GM12878 (cell line): ENCODE results near the gene APOBEC3B. TPM values are rescaled to one million over a fixed set of nuclear protein-coding genes. Genes with fewer than 3 reads are reported as not detected.
A peak's percentile ranks its signal among the peaks of the same experiment; 100 is the strongest.

ENCODE experiments used
- ATAC-seq: fragments of 200-7000 bp; cut with Tn5 transposase; 3 replicates; pipeline ENCODE4 v1.9.1; 2020; ENCODE audit warnings: mild to moderate bottlenecking, moderate library complexity
- BruUV-seq: library from RNA; stranded (reverse); fragments of 400-500 nt; replicated peaks from 2 replicates; lab custom pipeline; 2021; lab: Mats Ljungman, UMichigan
- CTCF ChIA-PET: fragments of 300-600 bp; sonication (Branson Sonifier 250); formaldehyde crosslinking; extraction: SDS; loops from one replicate; lab custom pipeline; 2021; ENCODE audit warnings: inconsistent platforms; lab: Yijun Ruan, JAX
- POLR2A ChIA-PET: fragments of 350-600 bp; formaldehyde crosslinking; extraction: SDS; loops from one replicate; lab custom pipeline; 2021; ENCODE audit warnings: inconsistent platforms; lab: Charles Lee
- RAD21 ChIA-PET: fragments of 300-600 bp; sonication (Branson Sonifier 250); formaldehyde crosslinking; loops from one replicate; lab custom pipeline; 2023; ENCODE audit warnings: antibody characterized with exemption; ENCODE audit not compliant: unreplicated experiment; lab: Charles Lee
- SMC1A ChIA-PET: fragments of 300-600 bp; sonication (Branson Sonifier 250); formaldehyde crosslinking; loops from one replicate; lab custom pipeline; 2023; ENCODE audit not compliant: unreplicated experiment, uncharacterized antibody; lab: Charles Lee
- DNase-seq: peaks from one replicate; pipeline ENCODE4 v3.0.0-alpha.2; 2011; ENCODE audit warnings: low read depth, low spot score
- FAIRE-seq: peaks from 3 replicates; lab custom pipeline; 2011; peaks lifted over from hg19 to GRCh38; lab: Jason Lieb, UNC
- H2AFZ ChIP-seq: 2 replicates; pipeline ENCODE4 v1.6.0; 2011; ENCODE audit warnings: low read depth, low read length, control low read depth; ENCODE audit not compliant: control insufficient read depth
- H3K27ac ChIP-seq: 2 replicates; pipeline ENCODE4 v1.5.1; 2011; ENCODE audit warnings: control low read depth; ENCODE audit not compliant: control insufficient read depth, insufficient read depth
- H3K27me3 ChIP-seq, 2 experiments: replicated peaks in 1 of 2; 2 replicates each; pipeline versions ENCODE4 v1.6.0 to v1.6.1; 2011; ENCODE audit warnings: low read length in 1 of 2; ENCODE audit not compliant: control insufficient read depth in 2 of 2, insufficient read depth in 2 of 2
- H3K36me3 ChIP-seq, 2 experiments: 2 replicates each; pipeline ENCODE4 v1.5.1; 2011; ENCODE audit warnings: low read length in 1 of 2; ENCODE audit not compliant: control insufficient read depth in 2 of 2, insufficient read depth in 2 of 2
- H3K4me1 ChIP-seq: 2 replicates; pipeline ENCODE4 v1.6.1; 2011; ENCODE audit warnings: mild to moderate bottlenecking, low read length, moderate library complexity, mixed read lengths; ENCODE audit not compliant: control insufficient read depth, insufficient read depth
- H3K4me2 ChIP-seq: 2 replicates; pipeline ENCODE4 v1.6.0; 2011; ENCODE audit warnings: control low read depth; ENCODE audit not compliant: control insufficient read depth, insufficient read depth
- H3K4me3 ChIP-seq: fragments of 200-600 bp; sonication (generic); 2 replicates; pipeline ENCODE4 v1.5.1; 2016
- H3K79me2 ChIP-seq: 2 replicates; pipeline ENCODE4 v1.6.0; 2011; ENCODE audit warnings: low read length; ENCODE audit not compliant: control insufficient read depth, insufficient read depth
- H3K9ac ChIP-seq: 2 replicates; pipeline ENCODE4 v1.8.0; 2011; ENCODE audit warnings: low read length, control low read depth, mixed read lengths; ENCODE audit not compliant: control insufficient read depth, insufficient read depth
- H3K9me3 ChIP-seq: replicated peaks from 3 replicates; pipeline ENCODE4 v1.5.1; 2011; ENCODE audit warnings: mild to moderate bottlenecking, low read length; ENCODE audit not compliant: control insufficient read depth, insufficient read depth
- H4K20me1 ChIP-seq: 2 replicates; pipeline ENCODE4 v1.6.0; 2011; ENCODE audit not compliant: control insufficient read depth, insufficient read depth
- ASH2L ChIP-seq: fragments of 300-600, 200-600 bp; sonication (generic); IDR thresholded peaks from 2 replicates; pipeline ENCODE4 v1.6.1; 2017; ENCODE audit warnings: low read depth, mild to moderate bottlenecking, borderline replicate concordance
- CBX3 ChIP-seq: fragments of 200-600 bp; sonication (generic); IDR thresholded peaks from 2 replicates; pipeline ENCODE4 v1.6.1; 2016; ENCODE audit warnings: low read depth, borderline replicate concordance
- E2F8 ChIP-seq: fragments of 450-650 bp; IDR thresholded peaks from 2 replicates; pipeline ENCODE4 v1.6.1; 2018; ENCODE audit warnings: mild to moderate bottlenecking, low read depth, moderate library complexity; ENCODE audit not compliant: partially characterized antibody
- FOXK2 ChIP-seq: fragments of 450-650 bp; IDR thresholded peaks from 2 replicates; pipeline ENCODE4 v1.6.1; 2017; ENCODE audit warnings: mild to moderate bottlenecking, moderate library complexity
- IRF3 ChIP-seq: fragments of 450-650 bp; IDR thresholded peaks from 2 replicates; pipeline ENCODE4 v1.6.1; 2014; ENCODE audit warnings: mild to moderate bottlenecking
- MYB ChIP-seq: fragments of 150-350 bp; IDR thresholded peaks from 2 replicates; pipeline ENCODE4 v1.6.1; 2014; ENCODE audit warnings: mild to moderate bottlenecking, low read depth, low read length, borderline replicate concordance
- SMC3 ChIP-seq: IDR thresholded peaks from 2 replicates; pipeline ENCODE4 v1.6.1; 2011; ENCODE audit warnings: low read length, improper control_type of control experiment, borderline replicate concordance
- SREBF1 ChIP-seq: IDR thresholded peaks from 2 replicates; pipeline ENCODE4 v1.6.1; 2012; ENCODE audit warnings: mild to moderate bottlenecking, low read length
- USF2 ChIP-seq: IDR thresholded peaks from 2 replicates; pipeline ENCODE4 v1.6.1; 2011; ENCODE audit warnings: low read depth, low read length, improper control_type of control experiment, borderline replicate concordance
- YY1 ChIP-seq: IDR thresholded peaks from 2 replicates; pipeline ENCODE4 v1.6.1; 2011; ENCODE audit warnings: low read depth, mild to moderate bottlenecking, low read length
- ZBTB11 ChIP-seq: fragments of 450-650 bp; formaldehyde crosslinking; IDR thresholded peaks from 2 replicates; pipeline ENCODE4 v1.5.0; 2022; ENCODE audit warnings: mild to moderate bottlenecking, missing genetic modification characterization
- ZBTB33 ChIP-seq: fragments of 450-650 bp; IDR thresholded peaks from 2 replicates; pipeline ENCODE4 v1.6.1; 2017; ENCODE audit warnings: mild to moderate bottlenecking
- ZNF207 ChIP-seq: fragments of 450-650 bp; IDR thresholded peaks from 2 replicates; pipeline ENCODE4 v1.6.1; 2014; ENCODE audit warnings: antibody characterized with exemption, mild to moderate bottlenecking, borderline replicate concordance
- WGBS: methylation state at CpG from one replicate; pipeline ENCODE4 v1.1.6; 2016; ENCODE audit warnings: low lambda C conversion rate; ENCODE audit not compliant: insufficient replicate concordance, insufficient coverage; ENCODE audit errors: missing lambda C conversion rate; 5-methylcytosine and 5-hydroxymethylcytosine counted together
- in situ Hi-C: fragments of 300-500 bp; cut with MboI; formaldehyde crosslinking; loops from 9 replicates; pipeline ENCODE4 v1.14.3; 2018; ENCODE audit warnings: mixed read lengths
- intact Hi-C: fragments of 100-400 bp; cut with micrococcal nuclease; formaldehyde crosslinking; loops from one replicate; pipeline ENCODE4 v1.14.2; 2022; ENCODE audit not compliant: unreplicated experiment
- polyA plus RNA-seq, 11 experiments: library from polyadenylated mRNA; depleted of rRNA in 4 of 11; unstranded in 6 of 11; stranded (reverse) in 5 of 11; fragments of >200 nt; fragmentation: Nextera tagmentation in 4 of 11; fragmentation: Illumina TruSeq in 1 of 11; extraction: Ambion mirVana in 4 of 11; extraction: Trizol in 1 of 11; gene quantifications; 1 replicate in 1 of 11; 2 replicates in 10 of 11; pipeline versions ENCODE4 v1.2.1 to v1.2.3, GENCODE V29; 2011 to 2016; ENCODE audit warnings: inconsistent platforms in 2 of 11, missing spikeins in 2 of 11, low read depth in 1 of 11
- total RNA-seq, 4 experiments: library from RNA; depleted of rRNA in 3 of 4; stranded (reverse); fragments of >200 nt in 3 of 4; fragmentation: Illumina TruSeq in 1 of 4; extraction: Trizol in 1 of 4; gene quantifications; 2 replicates each; pipeline versions ENCODE4 v1.2.1 to v1.2.3, GENCODE V29; 2013 to 2021

Gene APOBEC3B
- total and polyA plus RNA-seq, 10 of the 15 experiments (the other 5 are each of a cell fraction or from before 2014, with no cell fraction given), result 2.4 to 75.1 (median 30.9) TPM

- no peaks in the 10 kb centered on the region for H3K27me3 ChIP-seq
- ATAC-seq, result peak; percentile 91
- intact Hi-C loops, result loop anchor here (1.0 to 5.0 kb wide), 2 partner anchors 41 to 67 kb away; partner anchors contain the start of gene APOBEC3B
- peak overlapping the region; percentile 83 for H3K4me2 ChIP-seq
- FAIRE-seq, result peak; percentile 90
- ChIA-PET CTCF (interaction anchor here (0.5 to 3.5 kb wide), 11 partner anchors 11 to 392 kb away, joined by 3 to 24 read pairs (median 5); partner anchors contain the start of gene APOBEC3B), SMC1A (interaction anchor here (0.9 to 1.7 kb wide), 13 partner anchors 9 to 207 kb away, joined by 3 to 9 read pairs (median 4); no protein-coding TSS in a partner anchor), POLR2A (interaction anchor here (0.6 to 1.2 kb wide), 8 partner anchors 10 to 243 kb away, joined by 3 to 14 read pairs (median 4); partner anchors contain the start of gene CBX6), RAD21 (interaction anchor here (1.0 to 3.7 kb wide), 8 partner anchors 10 to 176 kb away, joined by 3 to 23 read pairs (median 5); partner anchors contain the start of genes APOBEC3B, APOBEC3D and CBX6)
- H2AFZ ChIP-seq, result no peak overlapping the region; the same call in 1 of the 2 replicates
- H3K9me3 ChIP-seq, result no peaks in the 10 kb centered on the region
- no TSS peak for BruUV-seq
- H3K27ac ChIP-seq, result peak overlapping the region; percentile 64
- H3K79me2 ChIP-seq, result no peaks in the 10 kb centered on the region
- DNase-seq, result peak; percentile 88
- in situ Hi-C loops, result no loop called here
- H3K9ac ChIP-seq, result no peak overlapping the region
- WGBS, result under 1% methylated on average over 13 of the region's 13 CpGs
- peaks cover 33% of the 10 kb centered on the region for H3K4me1 ChIP-seq
- H4K20me1 ChIP-seq, result no peaks in the 10 kb centered on the region
- H3K36me3 ChIP-seq, result no peaks in the 10 kb centered on the region
- H3K4me3 ChIP-seq, result peak overlapping the region; percentile 12
- TF ChIP-seq ZBTB33 (no peak), ASH2L (no peak), E2F8 (no peak), SREBF1 (no peak), YY1 (no peak), IRF3 (no peak), ZNF207 (no peak), CBX3 (no peak), USF2 (no peak), MYB (no peak), SMC3 (no peak), FOXK2 (no peak), ZBTB11 (CRISPR knock-in tag) (no peak)
Measured at GRCh38 chr22:38941488-38941987, 40.6 kb upstream of the APOBEC3B start.
